Left cardiac atrium (tissue), 4 donors: Measurements from ENCODE around the gene KCTD19. TPM values are rescaled to one million over a fixed set of nuclear protein-coding genes. Genes with fewer than 3 reads are reported as not detected.

ENCODE experiments used
- ATAC-seq, 2 donors: fragments of 200-7000 bp; cut with Tn5 transposase; one replicate each; pipeline ENCODE4 v1.9.1; 2020; ENCODE audit warnings: mild to moderate bottlenecking in 2 of 2, moderate library complexity in 2 of 2
- DNase-seq: peaks from one replicate; pipeline ENCODE4 v3.0.0-alpha.2; 2020
- intact Hi-C, 2 donors: fragments of 100-400 bp; cut with DNase I; formaldehyde crosslinking; loops; one replicate each; pipeline versions ENCODE4 v1.14.1 to v1.15.1; 2022 to 2023
- total RNA-seq, 2 donors: library from RNA; stranded (reverse); fragmentation: NEBNext Ultra II Directional; extraction: Animal tissue kit (Norgen Biotek cat#: 25700); gene quantifications; one replicate each; pipeline ENCODE4 v1.2.1, GENCODE V29; 2021
- donor health status: DM: no; HTN: yes; CAD: no.
- donor health status: DM: no; HTN: yes; CAD: no; lungs with severe emphysema.
- donor health status: DM: yes; HTN: yes; CAD: no.
- donor health status: Dilated cardiomyopathy.

Gene KCTD19
- total RNA-seq, 2 donors from 2014 or later: 0.16 TPM; not detected in 1

DNA sequence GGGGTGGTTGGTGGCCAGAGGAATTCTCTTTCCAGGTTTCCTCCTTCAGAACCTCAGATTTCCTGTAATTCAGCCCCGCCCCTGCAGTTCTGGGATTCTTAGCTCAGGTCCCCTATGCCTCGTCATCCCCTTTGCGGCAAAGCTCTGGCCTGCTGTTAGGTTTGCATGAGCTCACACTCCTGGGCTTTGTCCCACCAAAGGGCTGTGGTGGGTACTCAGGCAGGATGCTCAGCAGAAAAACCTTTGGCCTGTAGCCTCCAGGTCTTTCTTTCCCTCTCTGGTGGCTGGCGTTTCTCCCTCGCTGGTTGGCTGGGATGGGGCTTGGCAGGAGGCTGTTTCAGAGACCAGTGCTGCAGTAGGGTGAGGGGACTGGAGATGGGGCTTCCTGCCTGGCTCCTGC, 56.8 kb downstream of the KCTD19 start:
- DNase-seq (no peak), ATAC-seq (no peak)
- intact Hi-C loops: loop anchor here (10.0 kb wide), 2 partner anchors 125 to 135 kb away; partner anchors contain the start of gene TPPP3 (in 1 of the 2)

DNA sequence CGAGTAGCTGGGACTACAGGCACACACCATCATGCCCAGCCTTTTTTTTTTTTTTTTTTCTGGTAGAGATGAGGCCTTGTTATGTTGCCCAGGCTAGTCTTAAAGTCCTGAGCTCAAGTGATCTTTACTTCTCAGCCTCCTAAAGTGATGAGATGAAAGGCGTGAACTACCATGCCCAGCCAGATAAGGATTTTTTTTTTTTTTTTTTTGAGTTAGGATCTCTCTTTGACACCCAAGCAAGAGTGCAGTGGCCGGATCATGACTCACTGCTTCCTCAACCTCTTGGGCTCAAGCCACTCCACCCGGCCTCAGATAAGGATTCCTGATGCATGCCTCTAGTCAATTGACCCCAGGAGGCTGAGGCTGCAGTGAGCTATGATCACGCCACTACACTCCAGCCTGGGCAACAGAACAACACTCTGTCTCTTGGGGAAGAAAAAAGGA, 58.4 kb downstream of the KCTD19 start:
- ATAC-seq (peak; percentile 88 to 97), DNase-seq (peak; percentile 85)
- intact Hi-C loops: loop anchor here (10.0 kb wide), 2 partner anchors 127 to 137 kb away; partner anchors contain the start of gene TPPP3 (in 1 of the 2)

DNA sequence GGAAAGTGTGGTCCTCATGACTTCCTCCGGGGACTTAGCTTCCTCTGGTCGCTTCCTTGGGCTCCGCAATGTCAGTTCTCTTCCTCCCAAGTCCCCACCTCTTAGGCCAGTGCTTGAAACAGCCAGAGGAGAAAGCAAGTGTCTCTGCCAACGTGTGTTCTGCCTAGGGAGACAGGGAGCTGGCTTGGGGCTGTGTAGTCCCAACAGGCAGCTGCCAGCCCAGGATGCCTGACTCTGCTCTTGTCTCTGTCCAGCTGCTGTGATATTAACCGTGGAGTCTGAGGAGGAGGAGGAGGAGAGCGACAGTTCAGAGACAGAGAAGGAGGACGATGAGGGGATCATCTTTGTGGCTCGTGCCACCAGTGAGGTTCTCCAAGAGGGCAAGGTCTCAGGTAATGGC, 60.7 kb downstream of the KCTD19 start:
- intact Hi-C loops: loop anchor here (10.0 kb wide), 2 partner anchors 129 to 139 kb away; partner anchors contain the start of gene TPPP3 (in 1 of the 2)
- DNase-seq (no peak), ATAC-seq (no peak)

DNA sequence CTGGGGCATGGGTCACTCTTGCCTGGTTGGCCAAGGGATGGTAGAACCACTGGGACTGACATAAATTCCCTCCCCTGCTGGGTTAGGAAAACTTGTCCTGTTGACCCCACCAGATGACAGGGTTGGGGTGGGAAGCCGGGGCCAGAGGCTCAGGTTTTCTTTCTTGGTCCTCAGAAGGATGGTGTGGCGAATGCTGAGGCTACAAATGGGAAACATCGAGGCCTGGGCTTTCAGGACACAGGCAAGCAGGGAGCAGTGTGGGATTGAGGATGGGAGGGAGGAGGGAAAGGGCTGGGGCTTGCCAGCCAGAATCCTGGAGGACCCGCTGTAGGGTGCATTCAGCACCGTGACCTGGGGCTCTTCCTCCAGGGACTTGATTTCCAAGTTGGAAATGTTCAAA, 61.7 kb downstream of the KCTD19 start:
- ATAC-seq: no peak
- intact Hi-C loops: loop anchor here (10.0 kb wide), 2 partner anchors 130 to 140 kb away; partner anchors contain the start of gene TPPP3 (in 1 of the 2)

DNA sequence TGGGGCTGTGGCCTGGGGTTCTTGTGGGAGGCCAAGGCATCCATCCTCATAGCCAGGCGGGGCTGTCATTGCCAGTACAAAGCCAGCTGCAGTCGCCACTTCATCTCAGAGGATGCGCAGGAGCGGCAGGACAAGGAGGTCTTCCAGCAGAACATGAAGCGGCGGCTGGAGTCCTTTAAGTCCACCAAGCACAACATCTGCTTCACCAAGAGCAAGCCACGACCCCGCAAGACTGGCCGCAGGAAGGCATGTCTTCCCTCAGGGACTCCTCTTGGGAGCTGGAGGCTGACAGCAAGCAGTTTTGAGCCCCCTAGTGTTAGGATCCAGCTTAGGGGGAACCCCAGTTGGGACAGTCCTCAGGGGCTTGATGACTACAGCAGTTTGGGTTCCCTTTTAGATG, 62.3 kb downstream of the KCTD19 start:
- ATAC-seq (no peak), DNase-seq (no peak)
- intact Hi-C loops: loop anchor here (10.0 kb wide), 2 partner anchors 131 to 141 kb away; partner anchors contain the start of gene TPPP3 (in 1 of the 2)

More for the DNA sequence above, 61.7 kb downstream of the KCTD19 start:
- DNase-seq: no peak

DNA sequence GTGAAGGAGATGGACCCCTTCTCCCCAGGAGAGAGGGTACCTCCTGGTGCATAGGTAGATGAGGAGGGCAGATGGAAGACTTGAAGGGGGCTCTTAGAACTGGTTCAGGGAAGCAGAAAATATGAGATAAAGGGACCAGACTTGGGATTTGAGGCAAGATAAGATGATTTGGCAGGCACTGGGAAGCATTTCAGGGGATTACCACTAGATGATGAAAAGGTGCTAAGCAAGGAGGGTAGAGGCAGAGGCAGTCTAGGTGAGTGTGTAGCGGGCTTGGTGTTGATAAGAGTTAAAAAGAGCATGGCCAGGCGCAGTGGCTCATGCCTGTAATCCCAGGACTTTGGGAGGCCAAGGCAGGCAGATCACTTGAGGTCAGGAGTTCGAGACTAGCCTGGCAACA, 63.3 kb downstream of the KCTD19 start:
- intact Hi-C loops: loop anchor here (10.0 kb wide), 2 partner anchors 132 to 142 kb away; partner anchors contain the start of gene TPPP3 (in 1 of the 2)
- DNase-seq: no peak
- no peak for ATAC-seq

DNA sequence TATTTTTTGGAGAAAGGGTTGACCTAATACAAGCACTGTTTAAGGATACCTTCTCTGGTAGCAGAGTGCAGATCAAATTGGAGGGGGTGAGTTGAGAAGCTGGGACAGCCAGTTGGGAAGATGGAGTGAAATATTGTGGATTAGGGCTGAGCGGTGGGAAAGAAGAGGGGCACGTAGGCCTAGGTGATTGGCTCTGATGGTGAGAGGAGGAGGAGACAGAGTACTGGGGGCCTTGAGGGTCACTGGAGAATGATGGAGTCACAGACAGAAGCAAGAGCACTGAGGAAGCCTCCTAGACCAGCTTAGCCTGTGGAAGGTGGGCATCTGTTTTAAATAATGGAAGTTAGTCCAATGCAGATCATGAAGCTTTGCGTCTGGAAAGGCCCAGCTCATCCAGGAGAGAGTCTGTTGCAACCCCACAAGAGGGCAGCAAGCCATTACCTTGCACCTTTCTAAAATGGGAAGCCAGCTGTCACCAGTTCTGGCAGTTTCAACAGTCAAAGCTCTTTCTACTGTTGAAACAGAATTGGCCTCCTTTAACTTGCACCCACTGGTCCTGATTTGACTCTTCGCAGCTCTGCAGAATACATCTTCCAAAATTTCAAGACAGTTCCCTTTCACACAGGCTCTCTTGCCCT, 66.0 kb downstream of the KCTD19 start:
- ATAC-seq (peak; percentile 70 to 79), DNase-seq (no peak)
- intact Hi-C loops: loop anchor here (10.0 kb wide), 2 partner anchors 134 to 144 kb away; partner anchors contain the start of gene TPPP3 (in 1 of the 2)

DNA sequence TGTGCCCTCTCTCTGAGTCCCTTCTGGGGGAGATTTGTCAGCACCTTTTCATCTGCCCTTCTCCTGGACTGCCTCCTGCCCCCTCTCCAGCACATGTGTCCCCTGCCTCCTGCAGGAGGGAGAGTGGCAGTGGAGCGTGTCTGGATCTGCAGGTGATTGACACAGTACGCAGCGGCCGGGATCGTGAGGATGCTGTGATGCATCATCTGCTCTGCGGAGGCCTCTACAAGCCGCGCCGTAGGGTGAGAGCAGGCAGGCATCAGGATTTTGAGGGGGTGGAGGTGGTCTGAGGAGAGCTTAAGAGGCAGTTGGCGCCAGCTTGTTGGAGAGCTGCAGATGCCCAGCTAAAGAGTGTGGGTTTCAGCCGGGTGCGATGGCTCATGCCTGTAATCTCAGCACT, 66.8 kb downstream of the KCTD19 start:
- intact Hi-C loops: loop anchor here (10.0 kb wide), 2 partner anchors 135 to 145 kb away; partner anchors contain the start of gene TPPP3 (in 1 of the 2)
- DNase-seq (no peak), ATAC-seq (no peak)

DNA sequence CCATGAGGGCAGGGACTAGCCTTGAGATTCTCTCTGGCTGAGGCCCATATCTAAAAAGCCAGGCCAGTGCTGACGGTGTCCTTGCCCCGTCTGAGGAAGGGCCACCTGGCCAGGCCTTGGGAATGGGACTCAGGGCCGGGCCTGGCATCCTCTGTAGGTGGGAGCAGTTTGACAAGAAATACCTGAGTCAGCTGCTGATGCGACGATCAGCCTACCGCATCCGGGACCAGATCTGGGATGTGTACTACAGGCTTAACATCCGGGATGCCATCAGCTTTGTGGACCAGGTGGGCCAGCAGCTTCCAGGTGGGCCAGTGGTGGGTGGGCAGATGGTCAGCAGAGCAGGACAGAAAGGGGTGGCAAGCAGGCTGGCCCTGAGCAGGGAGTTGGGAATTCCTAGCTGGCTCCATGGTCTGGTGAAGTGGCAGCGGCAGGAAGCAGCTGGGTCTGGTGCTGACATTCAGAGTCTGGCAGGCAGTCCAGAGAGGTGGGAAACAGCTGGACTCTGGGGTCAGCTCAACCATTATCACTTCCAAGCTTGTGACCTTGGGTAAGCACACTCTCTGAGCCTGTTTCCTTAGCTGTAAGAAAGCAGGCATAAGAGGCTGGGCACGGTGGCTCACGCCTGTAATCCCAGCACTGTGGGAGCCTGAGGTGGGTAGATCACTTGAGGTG, 68.2 kb downstream of the KCTD19 start:
- intact Hi-C loops: no loop called here
- no peak for DNase-seq
- ATAC-seq: no peak

DNA sequence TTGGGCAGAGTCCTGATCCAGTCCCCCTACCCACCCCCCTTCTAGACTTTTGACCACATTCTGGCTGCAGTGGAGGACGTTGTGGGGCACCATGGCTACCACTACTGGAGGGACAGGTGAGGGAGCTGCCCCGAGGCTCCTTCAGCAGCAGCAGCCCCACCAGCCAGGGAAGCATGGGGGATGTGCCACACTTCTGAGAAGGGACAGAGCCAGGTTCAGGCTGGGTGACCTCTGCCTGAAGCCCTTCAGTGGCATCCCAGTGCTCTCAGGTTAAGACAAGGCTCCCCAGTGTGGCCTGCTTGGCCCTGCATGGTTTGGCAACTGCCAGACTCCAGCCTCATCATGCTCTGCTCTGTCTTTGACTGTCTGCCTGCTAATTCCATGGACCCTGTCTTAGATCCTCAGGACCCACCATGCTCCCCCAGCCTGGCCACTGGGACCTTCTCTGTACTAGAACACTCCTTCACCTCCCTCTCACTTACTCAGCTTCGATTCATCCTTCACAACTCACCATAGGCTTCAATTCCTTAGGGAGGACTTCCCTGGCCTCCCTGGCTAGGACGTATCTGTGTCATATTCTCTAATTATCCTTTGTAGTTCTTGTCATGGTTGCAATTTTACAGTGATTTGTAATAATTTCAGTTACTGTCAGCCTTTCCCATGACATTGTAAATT, 68.9 kb downstream of the KCTD19 start:
- ATAC-seq (no peak), DNase-seq (no peak)
- intact Hi-C loops: no loop called here

DNA sequence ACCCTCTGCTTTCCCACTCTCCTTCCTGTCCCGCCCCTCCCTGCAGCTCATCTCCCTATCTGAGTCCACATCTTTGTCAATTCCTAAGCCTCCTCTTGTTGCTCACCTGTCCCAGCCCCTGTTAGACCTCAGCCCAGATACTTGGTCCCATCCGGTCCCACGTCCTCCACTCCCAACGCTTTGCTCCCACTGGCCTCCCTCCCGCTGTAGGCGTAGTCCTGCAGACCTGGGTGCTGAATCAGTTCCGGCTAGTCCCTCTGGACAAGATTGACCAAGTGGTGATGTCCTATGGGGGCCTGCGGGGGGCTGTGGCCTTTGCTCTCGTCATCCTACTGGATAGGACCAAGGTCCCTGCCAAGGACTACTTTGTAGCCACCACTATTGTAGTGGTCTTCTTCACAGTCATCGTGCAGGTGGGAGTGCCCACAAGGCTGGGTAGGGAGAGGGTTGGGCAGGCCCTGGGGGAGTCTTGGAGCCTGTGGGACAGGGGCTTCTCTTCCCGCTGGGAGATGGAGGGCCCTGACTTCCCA, 69.8 kb downstream of the KCTD19 start:
- intact Hi-C loops: no loop called here
- ATAC-seq (no peak), DNase-seq (no peak)

DNA sequence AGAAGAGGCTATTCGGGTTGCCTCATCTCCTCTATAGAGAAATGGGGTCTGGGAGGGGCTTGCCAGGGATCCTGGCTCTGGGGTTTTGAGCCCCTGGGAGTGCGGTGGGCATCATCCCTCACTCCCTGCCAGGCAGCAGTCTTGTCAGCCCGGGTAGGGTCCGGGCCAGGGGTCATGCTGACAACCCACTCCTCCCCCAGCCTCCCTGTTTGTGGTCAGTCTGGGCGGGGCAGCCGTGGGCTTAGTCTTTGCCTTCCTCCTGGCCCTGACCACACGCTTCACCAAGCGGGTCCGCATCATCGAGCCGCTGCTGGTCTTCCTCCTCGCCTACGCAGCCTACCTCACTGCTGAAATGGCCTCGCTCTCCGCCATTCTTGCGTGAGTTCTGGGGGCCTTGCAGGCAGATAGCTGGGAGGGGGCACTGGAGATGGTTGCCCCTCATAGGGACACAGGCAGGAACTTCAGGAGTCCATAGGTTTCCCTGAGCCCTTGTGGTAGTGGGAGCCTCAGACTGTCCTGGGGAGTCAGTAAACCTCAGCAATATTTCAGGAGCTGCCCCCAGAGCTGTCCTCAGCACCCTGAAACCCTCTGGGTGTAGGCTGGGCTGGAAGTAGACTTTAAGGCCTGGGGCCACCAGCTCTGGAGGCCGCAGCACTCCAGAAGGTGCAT, 70.9 kb downstream of the KCTD19 start:
- intact Hi-C loops: no loop called here
- ATAC-seq: no peak
- DNase-seq: no peak

DNA sequence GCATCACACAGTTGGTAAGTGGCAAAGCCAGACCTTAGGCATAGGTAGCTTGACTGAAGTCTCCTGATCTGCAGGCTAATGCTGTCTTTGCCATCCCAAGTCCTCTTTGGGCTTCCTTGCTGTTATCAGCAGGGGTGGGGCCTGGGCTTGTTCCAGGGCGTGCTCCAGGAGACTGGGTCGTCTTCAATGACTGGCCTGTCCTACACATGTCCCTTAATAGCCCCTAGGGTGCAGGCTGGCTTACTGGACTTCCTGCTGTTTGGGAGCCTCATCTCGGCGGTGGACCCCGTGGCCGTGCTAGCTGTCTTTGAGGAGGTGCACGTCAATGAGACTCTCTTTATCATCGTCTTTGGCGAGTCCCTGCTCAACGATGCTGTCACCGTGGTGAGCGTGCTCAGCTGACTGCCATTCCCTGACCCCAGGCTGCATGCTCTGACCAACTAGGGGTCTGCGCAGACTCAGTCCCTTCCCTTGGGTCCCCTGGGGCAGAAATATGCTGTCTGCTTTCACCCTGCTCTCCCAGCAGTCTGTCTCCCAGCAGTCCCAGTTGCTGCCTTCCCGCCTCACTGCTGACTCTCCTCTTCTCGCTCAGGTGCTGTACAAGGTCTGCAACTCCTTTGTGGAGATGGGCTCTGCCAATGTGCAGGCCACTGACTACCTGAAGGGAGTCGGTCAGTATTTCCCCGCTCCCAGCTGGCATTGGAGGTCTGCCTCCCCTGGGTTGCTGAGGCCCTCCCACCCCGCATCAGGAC, 71.6 kb downstream of the KCTD19 start:
- DNase-seq: no peak
- ATAC-seq: no peak
- intact Hi-C loops: no loop called here

DNA sequence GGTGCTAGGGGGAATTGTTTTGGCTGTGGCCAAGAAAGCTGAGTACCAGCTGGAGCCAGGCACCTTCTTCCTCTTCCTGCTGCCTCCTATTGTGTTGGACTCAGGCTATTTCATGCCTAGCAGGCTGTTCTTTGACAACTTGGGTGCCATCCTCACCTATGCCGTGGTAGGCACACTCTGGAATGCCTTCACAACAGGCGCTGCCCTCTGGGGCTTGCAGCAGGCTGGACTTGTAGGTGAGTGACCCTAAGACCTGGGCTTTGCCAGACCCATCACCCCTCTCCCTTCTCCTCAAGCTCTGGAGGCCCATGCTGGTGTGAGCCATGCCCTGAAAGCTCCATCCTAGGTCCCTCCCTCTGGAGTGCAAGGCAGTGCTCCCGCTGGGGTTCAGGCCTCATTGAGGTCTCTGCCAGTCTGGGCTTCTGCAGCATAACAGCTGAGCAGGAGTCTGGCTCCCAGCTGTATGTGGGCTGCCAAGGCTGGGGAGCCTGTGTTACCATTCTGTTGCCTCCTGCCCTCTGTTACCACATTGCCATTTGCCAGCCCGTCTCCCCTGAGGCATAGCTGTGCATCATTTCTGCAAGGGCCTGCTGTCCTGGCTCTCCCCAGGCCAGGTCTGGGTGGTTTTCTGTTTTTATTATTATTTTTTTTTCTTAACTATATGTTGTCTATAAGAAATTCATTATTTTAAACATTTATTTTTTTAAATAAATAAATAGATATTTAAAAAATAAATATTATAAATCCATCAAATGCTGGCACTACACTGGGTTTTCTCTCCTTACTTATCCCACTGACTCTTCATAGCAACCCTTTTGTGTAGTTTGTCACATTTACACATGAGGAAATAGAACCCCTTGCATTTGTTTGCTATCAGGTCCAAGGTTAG, 73.7 kb downstream of the KCTD19 start:
- DNase-seq (no peak), ATAC-seq (peak in 1 of 2 donors; percentile 46)
- intact Hi-C loops: no loop called here

DNA sequence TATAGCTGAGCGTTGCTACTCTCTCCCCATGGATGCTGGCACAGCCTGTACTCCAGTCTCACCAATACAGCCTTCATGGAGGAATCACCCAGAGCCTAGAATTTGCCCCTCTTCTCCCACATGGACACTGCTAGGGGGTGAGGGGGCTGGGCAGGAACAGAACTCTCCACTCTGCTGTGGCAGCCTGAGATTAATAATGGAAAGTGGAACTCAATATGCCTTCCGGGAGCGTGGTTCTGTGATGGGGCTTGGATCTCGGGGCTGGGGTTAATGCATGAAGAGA, 76.6 kb downstream of the KCTD19 start:
- intact Hi-C loops: no loop called here
- peak; percentile 14 for DNase-seq
- no peak for ATAC-seq

DNA sequence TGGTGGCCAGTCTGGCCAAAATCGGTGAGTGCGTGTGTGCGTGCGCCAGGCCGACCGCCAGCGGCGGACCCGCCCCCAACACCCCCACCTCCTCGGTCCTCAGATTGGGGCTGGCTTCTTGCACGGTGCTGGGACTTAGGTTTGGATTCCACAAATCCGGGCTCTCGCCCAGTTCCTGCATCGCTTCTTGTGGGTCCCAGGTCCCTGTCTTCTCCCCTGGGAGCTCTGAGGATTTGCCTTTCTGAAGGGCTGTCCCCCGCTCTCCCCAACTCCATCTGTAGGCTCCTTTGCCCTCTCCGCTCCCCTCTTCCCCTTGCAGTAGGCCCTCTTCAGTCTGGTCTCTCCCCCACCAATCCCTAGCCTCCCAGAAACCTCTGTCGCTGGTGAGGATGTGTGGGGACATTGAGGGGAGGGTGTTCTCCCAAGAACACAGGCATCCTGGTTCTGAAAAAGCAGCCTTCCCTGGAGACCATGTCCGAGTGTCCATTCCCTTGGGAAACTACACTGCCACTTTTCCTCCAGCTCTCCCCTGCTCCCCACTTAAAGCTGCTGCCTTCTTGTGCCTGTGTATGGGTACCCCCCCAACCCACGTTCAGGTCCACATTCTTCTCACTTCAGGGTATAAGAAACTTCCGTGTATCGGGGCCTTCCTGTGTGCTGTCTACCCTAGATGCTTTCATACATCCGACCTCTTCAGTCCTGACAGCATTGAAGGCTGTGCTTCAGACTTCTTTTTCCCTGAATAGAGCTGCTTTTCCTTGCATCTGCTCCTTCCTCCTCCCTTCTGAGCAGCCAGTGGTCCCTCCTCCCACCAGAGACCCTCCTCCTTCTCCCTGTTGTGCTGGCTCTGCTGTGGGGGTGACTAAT, 77.1 kb downstream of the KCTD19 start:
- intact Hi-C loops: no loop called here
- no peak for ATAC-seq
- no peak for DNase-seq
